HepG2 (cell line): ENCODE measurements around the gene NDUFS6. TPM values are rescaled to one million over a fixed set of nuclear protein-coding genes. Genes with fewer than 3 reads are reported as not detected.

ENCODE experiments used
- ATAC-seq: fragments of 200-7000 bp; cut with Tn5 transposase; 3 replicates; pipeline ENCODE4 v1.9.1; 2020; ENCODE audit warnings: mild to moderate bottlenecking, moderate library complexity
- BruUV-seq: library from RNA; stranded (reverse); fragments of 400-500 nt; replicated peaks from 2 replicates; lab custom pipeline; 2021; lab: Mats Ljungman, UMichigan
- CTCF ChIA-PET: fragments of 300-600 bp; formaldehyde crosslinking; extraction: SDS; loops from one replicate; lab custom pipeline; 2021; ENCODE audit warnings: low total read pairs, inconsistent platforms, low intra/inter-chr PET ratio; lab: Yijun Ruan, JAX
- POLR2A ChIA-PET: fragments of 350-600 bp; sonication (Branson Sonifier 250); formaldehyde crosslinking; loops from one replicate; lab custom pipeline; 2020; ENCODE audit warnings: antibody characterized with exemption, inconsistent platforms; lab: Yijun Ruan, JAX
- DNase-seq: peaks from one replicate; pipeline ENCODE4 v3.0.0-alpha.2; 2015; ENCODE audit warnings: low spot score
- FAIRE-seq: peaks from 3 replicates; lab custom pipeline; 2011; peaks lifted over from hg19 to GRCh38; lab: Jason Lieb, UNC
- H2AFZ ChIP-seq: one replicate; pipeline ENCODE4 v1.6.1; 2011; ENCODE audit warnings: low read length, inconsistent platforms
- H3K27ac ChIP-seq: fragments of 300-600 bp; 3 replicates; pipeline ENCODE4 v1.8.0; 2011; ENCODE audit warnings: mixed run types, mild to moderate bottlenecking, mixed read lengths, low read length, inconsistent platforms; ENCODE audit not compliant: insufficient read depth; ENCODE audit errors: extremely low read length
- H3K27me3 ChIP-seq, 2 experiments: fragments of 200-600 bp in 1 of 2; 2 replicates in 1 of 2; 3 replicates in 1 of 2; pipeline versions ENCODE4 v1.6.0 to v1.8.0; 2011; ENCODE audit warnings: low read length in 2 of 2, mild to moderate bottlenecking in 2 of 2, moderate library complexity in 2 of 2, inconsistent platforms in 1 of 2; ENCODE audit not compliant: insufficient read depth in 2 of 2, control insufficient read depth in 1 of 2
- H3K36me3 ChIP-seq, 2 experiments: fragments of 200-600 bp in 1 of 2; replicated peaks in 1 of 2; 2 replicates in 1 of 2; 3 replicates in 1 of 2; pipeline versions ENCODE4 v1.5.1 to v1.8.0; 2011; ENCODE audit warnings: low read length in 2 of 2, inconsistent platforms in 1 of 2; ENCODE audit not compliant: insufficient read depth in 2 of 2, control insufficient read depth in 1 of 2
- H3K4me1 ChIP-seq: 2 replicates; pipeline ENCODE4 v1.5.1; 2012; ENCODE audit warnings: low read length, inconsistent platforms; ENCODE audit not compliant: insufficient read depth
- H3K4me2 ChIP-seq: 2 replicates; pipeline ENCODE4 v1.6.0; 2011; ENCODE audit warnings: low read depth, low read length, inconsistent platforms
- H3K4me3 ChIP-seq, 3 experiments: fragments of 200-600 bp in 1 of 3; sonication (generic), shearing (Covaris generic) in 1 of 3; replicated peaks in 1 of 3; 2 replicates each; pipeline ENCODE4 v1.5.1; 2011 to 2016; ENCODE audit warnings: low read length in 3 of 3, inconsistent platforms in 2 of 3, low read depth in 2 of 3, mild to moderate bottlenecking in 2 of 3, control low read depth in 1 of 3, mixed read lengths in 1 of 3; ENCODE audit not compliant: insufficient read depth in 1 of 3
- H3K79me2 ChIP-seq: one replicate; pipeline ENCODE4 v1.6.1; 2011; ENCODE audit warnings: low read length, inconsistent platforms; ENCODE audit not compliant: insufficient read depth
- H3K9ac ChIP-seq: 2 replicates; pipeline ENCODE4 v1.6.0; 2011; ENCODE audit warnings: mild to moderate bottlenecking, low read depth, low read length, inconsistent platforms; ENCODE audit not compliant: insufficient read depth
- H3K9me3 ChIP-seq: 2 replicates; pipeline ENCODE4 v1.5.1; 2012; ENCODE audit warnings: mild to moderate bottlenecking, low read length
- H4K20me1 ChIP-seq: 2 replicates; pipeline ENCODE4 v1.6.0; 2011; ENCODE audit warnings: inconsistent platforms, mild to moderate bottlenecking, low read length, moderate library complexity; ENCODE audit not compliant: insufficient read depth
- YY1 ChIP-seq: IDR thresholded peaks from 2 replicates; pipeline ENCODE4 v1.6.1; 2011; ENCODE audit warnings: low read length, low read depth, moderate library complexity, mild to moderate bottlenecking; ENCODE audit not compliant: insufficient read depth, insufficient replicate concordance
- ZNF3 ChIP-seq: IDR thresholded peaks from 2 replicates; pipeline ENCODE4 v1.7.0; 2017; ENCODE audit warnings: inconsistent platforms
- WGBS: methylation state at CpG from one replicate; pipeline ENCODE4 v1.1.6; 2017; ENCODE audit warnings: low lambda C conversion rate; 5-methylcytosine and 5-hydroxymethylcytosine counted together
- in situ Hi-C: cut with HindIII; loops from 2 replicates; pipeline ENCODE4 v1.10.0; 2017; ENCODE audit warnings: low pct_unique_long_range_greater_than_20kb; ENCODE audit not compliant: extremely low pct_ligation_motif_present
- intact Hi-C: fragments of 100-400 bp; cut with micrococcal nuclease; formaldehyde crosslinking; loops from one replicate; pipeline ENCODE4 v1.10.0; 2022; ENCODE audit not compliant: unreplicated experiment
- polyA plus RNA-seq, 8 experiments: library from polyadenylated mRNA; depleted of rRNA in 3 of 8; stranded (reverse) in 7 of 8; unstranded in 1 of 8; fragments of >200 nt; fragmentation: Illumina TruSeq in 4 of 8; extraction: Trizol in 4 of 8; gene quantifications; 2 replicates each; pipeline versions ENCODE4 v1.2.1 to v1.2.3, GENCODE V29; 2011 to 2016; ENCODE audit warnings: low read depth in 4 of 8, missing spikeins in 1 of 8, mixed read lengths in 1 of 8; ENCODE audit not compliant: insufficient read depth in 1 of 8
- total RNA-seq, 5 experiments: library from RNA; depleted of rRNA; stranded (reverse); fragments of >200 nt; fragmentation: Illumina TruSeq; extraction: Trizol; gene quantifications; 2 replicates each; pipeline ENCODE4 v1.2.3, GENCODE V29; 2016; ENCODE audit warnings: low read depth in 1 of 5

Gene NDUFS6
- total and polyA plus RNA-seq, 2 of the 13 experiments (the other 11 are each of a cell fraction or from before 2014, with no cell fraction given), result 23.7 to 50.4 TPM

DNA sequence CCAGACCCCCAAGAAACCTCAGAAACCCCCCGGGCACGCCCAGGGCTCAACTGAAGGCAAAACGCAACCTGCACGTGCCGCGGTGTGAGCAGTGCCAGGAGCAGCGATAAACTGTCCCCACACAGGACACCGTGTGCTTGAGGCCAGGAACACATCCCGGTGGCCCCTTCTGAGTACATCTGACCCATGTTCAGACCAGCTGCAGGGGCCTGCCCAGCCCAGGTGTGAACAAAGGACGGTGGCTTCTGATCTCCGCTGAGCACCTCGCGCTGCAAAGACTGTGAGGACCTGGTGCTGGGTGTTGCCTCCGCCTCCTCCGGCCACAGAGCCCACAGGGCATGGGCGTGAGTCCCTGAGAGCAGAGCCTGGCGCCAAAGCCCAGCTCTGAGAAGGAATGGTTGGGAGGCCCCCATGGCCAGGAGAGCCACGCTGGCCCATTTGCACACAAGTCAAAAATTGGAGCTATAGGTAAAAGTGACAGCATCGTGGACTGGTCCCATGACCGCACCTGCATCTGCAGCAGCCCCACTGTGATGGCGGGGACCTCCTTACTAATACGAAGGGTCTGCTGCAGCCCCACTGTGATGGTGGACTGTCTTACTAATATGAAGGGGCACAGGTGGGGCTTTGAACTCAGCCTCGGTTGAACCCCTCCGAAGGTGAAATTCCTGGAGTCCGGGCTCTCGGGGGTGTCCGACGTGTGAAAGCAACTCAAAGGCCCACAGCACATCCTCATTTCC lies 31.5 kb downstream of the NDUFS6 start:
- no peaks in the 10 kb centered on the region for H3K9me3 ChIP-seq
- no peaks in the 10 kb centered on the region for H3K79me2 ChIP-seq
- no peak for DNase-seq
- no peak overlapping the region for H2AFZ ChIP-seq
- CTCF ChIA-PET, result no interaction called here
- H3K4me1 ChIP-seq, result peaks cover 14% of the 10 kb centered on the region
- peaks cover 0 to 40% of the 10 kb centered on the region in 2 experiments; a peak in 4 of 5 replicates for H3K27me3 ChIP-seq
- no peak overlapping the region for H3K4me3 ChIP-seq
- H3K4me2 ChIP-seq, result no peak overlapping the region
- no peak for TF ChIP-seq YY1
- BruUV-seq, result no TSS peak
- no peaks in the 10 kb centered on the region for H4K20me1 ChIP-seq
- intact Hi-C loops (no loop called here), in situ Hi-C loops (no loop called here)
- H3K27ac ChIP-seq, result no peak overlapping the region
- no peak for FAIRE-seq
- no peaks in the 10 kb centered on the region for H3K36me3 ChIP-seq
- no peak overlapping the region for H3K9ac ChIP-seq
- ATAC-seq, result no peak
- POLR2A ChIA-PET, result no interaction called here
- 72% methylated on average over 8 of the region's 28 CpGs for WGBS

DNA sequence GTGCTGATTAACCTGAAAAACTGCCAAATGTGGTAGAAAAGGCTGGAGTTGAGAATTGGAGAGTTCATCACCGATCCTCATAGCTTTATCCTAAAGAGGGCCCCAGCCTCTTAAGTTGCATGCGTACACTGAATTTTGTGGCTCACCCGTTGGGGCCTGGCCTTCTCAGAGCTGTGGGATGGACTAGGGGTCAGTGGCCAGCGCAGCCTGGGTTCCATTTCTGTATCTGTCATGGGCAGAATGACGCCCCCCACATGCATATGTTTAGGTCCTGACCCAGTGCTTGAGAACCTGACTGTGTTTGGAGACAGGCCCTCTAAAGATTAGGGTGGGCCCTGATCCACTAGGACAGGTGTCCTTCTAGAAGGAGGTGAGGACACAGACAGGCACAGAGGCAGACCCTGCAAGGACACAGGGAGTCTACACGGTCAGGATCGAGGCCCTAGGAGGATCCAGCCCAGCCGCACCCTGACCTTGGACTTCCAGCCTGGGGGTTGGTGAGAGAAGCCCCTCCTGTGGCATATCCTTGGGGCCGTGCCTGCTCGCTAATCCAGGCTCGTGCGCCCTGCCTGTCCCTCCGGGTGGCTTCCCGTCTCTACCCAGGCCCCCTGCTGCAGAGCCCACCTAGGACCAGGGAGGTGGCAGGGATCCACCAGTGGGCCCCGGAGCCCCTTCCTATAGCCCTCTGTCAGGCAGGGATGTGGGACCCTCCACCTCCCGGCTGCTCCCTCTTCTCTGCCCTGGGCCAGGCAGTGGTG lies 32.2 kb downstream of the NDUFS6 start:
- no peak for DNase-seq
- Histone ChIP-seq H3K9me3 (no peaks in the 10 kb centered on the region), H3K4me3 (no peak overlapping the region), H3K4me1 (peaks cover 19% of the 10 kb centered on the region), H2AFZ (no peak overlapping the region), H3K27ac (no peak overlapping the region), H3K79me2 (no peaks in the 10 kb centered on the region), H3K27me3 (peaks cover 4 to 46% of the 10 kb centered on the region in 2 experiments; a peak in 4 of 5 replicates), H4K20me1 (no peaks in the 10 kb centered on the region), H3K9ac (no peak overlapping the region), H3K36me3 (no peaks in the 10 kb centered on the region), H3K4me2 (no peak overlapping the region)
- ATAC-seq, result no peak
- in situ Hi-C loops (no loop called here), intact Hi-C loops (no loop called here)
- POLR2A ChIA-PET, result no interaction called here
- CTCF ChIA-PET, result no interaction called here
- 49% methylated on average over 6 of the region's 16 CpGs for WGBS
- no peak for TF ChIP-seq ZNF3 (CRISPR knock-in tag)
- no TSS peak for BruUV-seq
- no peak for FAIRE-seq
